ENCODE results near the gene CD200. TPM values are rescaled to one million over a fixed set of nuclear protein-coding genes. Genes with fewer than 3 reads are reported as not detected.

Gene CD200
- total RNA-seq, 1 donor from 2014 or later = 67.0 TPM

- no peak overlapping the region for H3K4me3 Mint-ChIP-seq
- peaks cover 4% of the 10 kb centered on the region for H3K9me3 Mint-ChIP-seq
- no peak for TF ChIP-seq CTCF (conservative IDR thresholded peaks at IDR 0.05)
- H3K4me1 Mint-ChIP-seq = peaks cover 7% of the 10 kb centered on the region
- DNase-seq (ENCODE audit: low read depth, low spot score) = no peak
- no peaks in the 10 kb centered on the region for H3K27me3 Mint-ChIP-seq (ENCODE audit: low read depth)
- no peak overlapping the region for H3K27ac Mint-ChIP-seq (ENCODE audit: unreplicated experiment)
- peaks cover 9% of the 10 kb centered on the region for H3K36me3 Mint-ChIP-seq (ENCODE audit: low read depth)
These were observed 38.6 kb downstream of the CD200 start for GRCh38 chr3:112371569-112371968.

GRCh38 chr3:112372396-112372795 lies 39.4 kb downstream of the CD200 start:
- H3K4me1 Mint-ChIP-seq = peaks cover 15% of the 10 kb centered on the region
- H3K4me3 Mint-ChIP-seq = no peak overlapping the region
- H3K27ac Mint-ChIP-seq (ENCODE audit: unreplicated experiment) = no peak overlapping the region
- H3K9me3 Mint-ChIP-seq = peaks cover 7% of the 10 kb centered on the region
- H3K36me3 Mint-ChIP-seq (ENCODE audit: low read depth) = peaks cover 6% of the 10 kb centered on the region
- H3K27me3 Mint-ChIP-seq (ENCODE audit: low read depth) = no peaks in the 10 kb centered on the region
- no peak for TF ChIP-seq CTCF (conservative IDR thresholded peaks at IDR 0.05)
- DNase-seq (ENCODE audit: low read depth, low spot score) = no peak

- no peak for DNase-seq (ENCODE audit: low read depth, low spot score)
- Mint-ChIP-seq H3K27me3 (ENCODE audit: low read depth) (no peaks in the 10 kb centered on the region), H3K36me3 (ENCODE audit: low read depth) (peaks cover 5% of the 10 kb centered on the region), H3K4me1 (peaks cover 25% of the 10 kb centered on the region), H3K9me3 (peaks cover 9% of the 10 kb centered on the region), H3K27ac (ENCODE audit: unreplicated experiment) (no peak overlapping the region), H3K4me3 (no peak overlapping the region)
- TF ChIP-seq CTCF (conservative IDR thresholded peaks at IDR 0.05) = no peak
These were observed 40.5 kb downstream of the CD200 start for GRCh38 chr3:112373476-112373875.

- H3K9me3 Mint-ChIP-seq = peaks cover 9% of the 10 kb centered on the region
These were observed 41.0 kb downstream of the CD200 start for GRCh38 chr3:112373924-112374323.

GRCh38 chr3:112374333-112374734 lies 41.4 kb downstream of the CD200 start:
- H3K4me1 Mint-ChIP-seq = peaks cover 28% of the 10 kb centered on the region
- TF ChIP-seq CTCF (conservative IDR thresholded peaks at IDR 0.05) = no peak

More at GRCh38 chr3:112373924-112374323, 41.0 kb downstream of the CD200 start:
- Mint-ChIP-seq H3K27me3 (ENCODE audit: low read depth) (no peaks in the 10 kb centered on the region), H3K27ac (ENCODE audit: unreplicated experiment) (no peak overlapping the region), H3K4me3 (no peak overlapping the region), H3K36me3 (ENCODE audit: low read depth) (peaks cover 5% of the 10 kb centered on the region), H3K4me1 (peaks cover 25% of the 10 kb centered on the region)
- no peak for DNase-seq (ENCODE audit: low read depth, low spot score)
- TF ChIP-seq CTCF (conservative IDR thresholded peaks at IDR 0.05) = no peak

GRCh38 chr3:112375117-112375516 lies 42.2 kb downstream of the CD200 start:
- Mint-ChIP-seq H3K4me1 (peaks cover 28% of the 10 kb centered on the region), H3K27me3 (ENCODE audit: low read depth) (no peaks in the 10 kb centered on the region)

More at GRCh38 chr3:112374333-112374734, 41.4 kb downstream of the CD200 start:
- Mint-ChIP-seq H3K36me3 (ENCODE audit: low read depth) (peaks cover 5% of the 10 kb centered on the region), H3K9me3 (peaks cover 9% of the 10 kb centered on the region), H3K27me3 (ENCODE audit: low read depth) (no peaks in the 10 kb centered on the region), H3K4me3 (no peak overlapping the region), H3K27ac (ENCODE audit: unreplicated experiment) (no peak overlapping the region)
- DNase-seq (ENCODE audit: low read depth, low spot score) = no peak

More at GRCh38 chr3:112375117-112375516, 42.2 kb downstream of the CD200 start:
- DNase-seq (ENCODE audit: low read depth, low spot score) = no peak
- Mint-ChIP-seq H3K36me3 (ENCODE audit: low read depth) (peaks cover 5% of the 10 kb centered on the region), H3K27ac (ENCODE audit: unreplicated experiment) (no peak overlapping the region), H3K4me3 (no peak overlapping the region), H3K9me3 (peaks cover 9% of the 10 kb centered on the region)
- no peak for TF ChIP-seq CTCF (conservative IDR thresholded peaks at IDR 0.05)
